ENCODE data around the gene KCNQ5.

The KCNQ5 gene

DNA sequence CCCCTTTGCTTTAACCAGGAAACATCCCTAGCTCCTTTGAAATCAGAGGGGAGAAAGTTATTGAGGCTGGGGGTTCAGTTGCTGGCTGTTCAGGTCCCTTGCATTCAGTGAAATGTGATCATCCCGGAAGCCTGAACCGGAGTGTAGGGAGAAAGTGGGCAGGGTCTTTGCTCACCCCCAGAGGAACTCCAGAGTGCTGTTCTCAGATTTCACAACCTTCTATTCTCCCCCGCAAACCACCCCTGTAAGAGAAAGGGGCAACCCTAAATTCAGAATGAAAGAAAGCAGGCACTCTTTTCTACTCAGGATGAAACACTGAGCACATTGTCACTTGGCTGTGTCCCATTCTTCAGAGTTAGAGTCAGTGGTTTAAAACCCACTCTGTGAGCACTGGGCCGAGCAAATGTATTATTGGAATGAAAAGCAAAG is 463.6 kb downstream of the KCNQ5 start:
- H3K4me1 ChIP-seq (ENCODE audit: insufficient read depth, low read length): no peaks in the 10 kb centered on the region
- no peak overlapping the region for H3K4me3 ChIP-seq (ENCODE audit: low read length)
- H2AFZ ChIP-seq (ENCODE audit: low read depth, low read length): peak overlapping the region; percentile 48
- no peaks in the 10 kb centered on the region for H3K27me3 ChIP-seq (ENCODE audit: insufficient read depth, low read length)
- H3K9me3 ChIP-seq (ENCODE audit: low read length): no peaks in the 10 kb centered on the region
- H3K36me3 ChIP-seq (ENCODE audit: insufficient read depth, low read length): no peaks in the 10 kb centered on the region

DNA sequence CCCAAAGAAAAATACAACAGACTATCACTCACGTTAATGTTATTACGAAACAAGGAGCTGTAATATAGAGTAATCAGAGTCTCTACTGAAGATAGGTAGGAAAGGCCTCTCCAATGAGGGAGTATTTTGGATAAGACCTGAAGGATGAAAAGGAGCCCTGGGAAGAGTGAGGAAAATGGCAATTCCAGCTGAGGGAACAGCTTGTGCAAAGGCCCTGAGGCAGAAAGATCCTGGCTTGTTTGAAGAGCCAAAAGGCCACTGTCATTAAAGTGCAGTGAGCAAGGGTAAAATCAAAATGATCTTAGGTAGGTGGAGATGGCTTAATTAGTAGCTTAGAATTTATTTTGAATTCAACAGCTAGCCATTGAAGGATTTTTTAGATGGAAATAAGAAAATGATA is 464.9 kb downstream of the KCNQ5 start:
- no peaks in the 10 kb centered on the region for H3K4me1 ChIP-seq (ENCODE audit: insufficient read depth, low read length)
- no peaks in the 10 kb centered on the region for H3K36me3 ChIP-seq (ENCODE audit: insufficient read depth, low read length)
- H3K4me3 ChIP-seq (ENCODE audit: low read length): no peak overlapping the region
- no peaks in the 10 kb centered on the region for H3K27me3 ChIP-seq (ENCODE audit: insufficient read depth, low read length)
- no peaks in the 10 kb centered on the region for H3K9me3 ChIP-seq (ENCODE audit: low read length)
- H2AFZ ChIP-seq (ENCODE audit: low read depth, low read length): no peak overlapping the region

DNA sequence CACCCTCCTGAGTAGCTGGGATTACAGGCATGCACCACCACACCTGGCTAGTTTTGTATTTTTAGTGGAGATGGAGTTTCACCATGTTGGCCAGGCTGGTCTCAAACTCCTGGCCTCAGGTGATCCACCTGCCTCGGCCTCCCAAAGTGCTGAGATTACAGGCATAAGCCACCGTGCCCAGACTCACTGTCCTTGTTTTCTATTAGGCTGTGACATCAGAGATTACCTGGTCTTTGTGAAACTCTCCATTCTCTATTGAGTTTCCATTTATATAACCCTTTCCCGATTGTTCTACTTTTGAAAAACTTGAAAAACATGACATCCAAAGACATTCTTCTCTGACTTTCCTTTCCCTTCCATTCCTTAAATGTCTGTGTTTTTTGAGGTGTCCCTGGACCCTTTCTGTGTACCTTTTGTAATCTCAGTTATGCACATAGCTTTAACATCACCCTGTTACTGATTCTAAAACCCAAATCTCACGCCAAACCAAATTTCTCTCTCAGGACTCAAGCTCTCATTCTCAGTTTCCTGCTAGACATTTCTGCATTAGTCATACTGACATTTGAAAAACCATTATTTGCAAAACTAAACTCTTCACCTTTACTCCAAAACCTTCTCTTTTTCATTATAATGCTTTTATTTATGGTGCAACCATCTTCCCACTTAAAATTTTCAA is 466.4 kb downstream of the KCNQ5 start:
- Histone ChIP-seq H3K4me3 (ENCODE audit: low read length) (no peak overlapping the region), H3K4me1 (ENCODE audit: insufficient read depth, low read length) (no peaks in the 10 kb centered on the region), H2AFZ (ENCODE audit: low read depth, low read length) (no peak overlapping the region), H3K9me3 (ENCODE audit: low read length) (no peaks in the 10 kb centered on the region), H3K27me3 (ENCODE audit: insufficient read depth, low read length) (no peaks in the 10 kb centered on the region), H3K36me3 (ENCODE audit: insufficient read depth, low read length) (no peaks in the 10 kb centered on the region)

DNA sequence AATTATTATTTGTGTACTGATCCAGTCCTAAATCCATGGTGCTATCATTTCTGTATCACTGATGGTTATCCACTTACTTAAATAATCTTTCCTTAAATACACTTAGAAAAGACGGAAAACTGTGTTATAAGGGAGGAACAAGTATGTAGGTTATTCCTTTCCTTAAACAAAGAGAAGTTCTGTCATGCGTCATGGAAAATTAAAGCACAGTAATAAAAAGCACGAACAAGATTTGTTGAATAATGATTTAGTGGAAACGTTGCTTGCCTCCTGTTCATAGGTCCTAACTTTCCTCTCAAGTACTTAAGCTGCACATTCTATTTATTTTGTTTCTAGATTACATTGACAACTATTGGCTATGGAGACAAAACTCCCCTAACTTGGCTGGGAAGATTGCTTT is 483.1 kb downstream of the KCNQ5 start:
- no peak overlapping the region for H3K4me3 ChIP-seq (ENCODE audit: low read length)
- no peaks in the 10 kb centered on the region for H3K36me3 ChIP-seq (ENCODE audit: insufficient read depth, low read length)
- H3K4me1 ChIP-seq (ENCODE audit: insufficient read depth, low read length): no peaks in the 10 kb centered on the region
- no peaks in the 10 kb centered on the region for H3K9me3 ChIP-seq (ENCODE audit: low read length)
- no peak overlapping the region for H2AFZ ChIP-seq (ENCODE audit: low read depth, low read length)
- H3K27me3 ChIP-seq (ENCODE audit: insufficient read depth, low read length): no peaks in the 10 kb centered on the region

DNA sequence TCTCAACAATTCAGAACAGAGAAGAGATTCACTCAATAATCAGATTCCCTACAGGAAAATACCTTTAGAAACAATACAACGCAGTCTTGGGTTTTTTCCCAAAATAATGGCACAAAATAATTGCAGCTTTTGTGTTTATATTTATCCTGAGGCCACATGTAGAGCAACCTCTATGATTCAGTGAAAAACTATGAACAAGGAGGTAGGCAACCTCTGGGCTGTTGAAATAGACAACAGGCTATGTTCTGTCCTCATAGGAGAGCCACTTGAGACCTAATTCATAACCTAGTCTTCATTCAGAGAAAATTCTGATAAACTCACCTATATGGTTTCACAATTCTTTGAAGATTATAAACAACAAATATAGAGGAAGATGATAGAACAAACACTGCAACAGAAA is 485.2 kb downstream of the KCNQ5 start:
- Histone ChIP-seq H3K4me1 (ENCODE audit: insufficient read depth, low read length) (no peaks in the 10 kb centered on the region), H3K27me3 (ENCODE audit: insufficient read depth, low read length) (no peaks in the 10 kb centered on the region), H3K36me3 (ENCODE audit: insufficient read depth, low read length) (no peaks in the 10 kb centered on the region), H3K4me3 (ENCODE audit: low read length) (no peak overlapping the region), H3K9me3 (ENCODE audit: low read length) (no peaks in the 10 kb centered on the region), H2AFZ (ENCODE audit: low read depth, low read length) (no peak overlapping the region)

DNA sequence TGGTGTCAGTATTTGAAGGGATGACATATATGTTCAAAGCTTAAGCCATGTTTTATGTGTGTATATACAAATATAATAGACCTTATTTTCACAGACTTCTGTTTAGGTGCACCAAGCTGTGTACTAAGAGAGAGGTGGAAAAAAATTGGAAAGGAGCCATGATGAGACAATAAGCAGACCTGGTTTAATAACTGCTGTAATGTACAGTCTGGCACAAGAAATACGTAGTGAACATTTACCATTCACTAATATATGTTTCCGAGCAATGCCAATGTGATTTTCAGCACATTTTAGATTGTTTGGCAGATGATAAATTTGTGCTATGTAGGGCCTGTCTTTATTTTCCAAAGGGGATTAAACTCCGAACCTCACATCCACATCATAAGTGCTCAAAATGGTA is 487.1 kb downstream of the KCNQ5 start:
- no peaks in the 10 kb centered on the region for H3K4me1 ChIP-seq (ENCODE audit: insufficient read depth, low read length)
- H2AFZ ChIP-seq (ENCODE audit: low read depth, low read length): no peak overlapping the region
- H3K4me3 ChIP-seq (ENCODE audit: low read length): no peak overlapping the region
- H3K36me3 ChIP-seq (ENCODE audit: insufficient read depth, low read length): no peaks in the 10 kb centered on the region
- no peaks in the 10 kb centered on the region for H3K9me3 ChIP-seq (ENCODE audit: low read length)
- no peaks in the 10 kb centered on the region for H3K27me3 ChIP-seq (ENCODE audit: insufficient read depth, low read length)

DNA sequence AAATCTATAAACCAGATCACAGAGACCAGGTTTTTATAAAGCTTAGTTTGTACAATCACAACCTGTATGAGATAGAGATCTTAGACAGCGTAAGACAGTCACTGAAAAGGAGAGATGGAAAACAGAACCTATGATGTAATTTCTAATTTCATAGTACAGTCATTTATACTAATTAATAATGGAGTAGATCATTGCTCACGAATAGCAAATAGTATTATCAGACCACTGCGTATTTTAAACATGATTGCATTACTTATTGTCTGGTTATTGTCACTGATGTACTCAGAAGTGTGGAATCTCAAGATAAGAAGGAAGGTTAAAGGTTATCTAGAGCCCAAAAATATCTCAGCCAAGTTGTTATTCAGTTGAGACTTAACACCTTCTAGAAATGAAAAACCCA is 487.8 kb downstream of the KCNQ5 start:
- H3K36me3 ChIP-seq (ENCODE audit: insufficient read depth, low read length): no peaks in the 10 kb centered on the region

DNA sequence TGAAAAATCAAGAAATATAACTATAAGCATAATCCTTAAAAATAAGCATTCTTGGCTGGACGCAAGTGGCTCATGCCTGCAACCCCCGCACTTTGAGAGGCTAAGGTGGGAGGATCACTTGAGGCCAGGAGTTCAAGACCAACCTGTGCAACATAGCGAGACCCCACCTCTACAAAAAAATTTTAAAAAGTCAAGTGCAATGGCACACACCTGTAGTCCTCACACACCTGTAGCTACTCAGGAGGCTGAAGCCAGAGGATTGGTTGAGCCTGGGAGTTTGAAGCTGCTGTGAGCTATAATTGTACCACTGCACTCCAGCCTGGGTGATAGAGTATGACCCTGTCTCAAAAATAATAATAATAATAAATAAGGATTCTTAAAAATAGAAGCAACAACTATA is 494.5 kb downstream of the KCNQ5 start:
- no peaks in the 10 kb centered on the region for H3K9me3 ChIP-seq (ENCODE audit: low read length)
- no peak overlapping the region for H3K4me3 ChIP-seq (ENCODE audit: low read length)
- H3K4me1 ChIP-seq (ENCODE audit: insufficient read depth, low read length): no peaks in the 10 kb centered on the region
- H2AFZ ChIP-seq (ENCODE audit: low read depth, low read length): no peak overlapping the region
- no peaks in the 10 kb centered on the region for H3K36me3 ChIP-seq (ENCODE audit: insufficient read depth, low read length)
- no peaks in the 10 kb centered on the region for H3K27me3 ChIP-seq (ENCODE audit: insufficient read depth, low read length)

More for the DNA sequence above, 487.8 kb downstream of the KCNQ5 start:
- Histone ChIP-seq H3K27me3 (ENCODE audit: insufficient read depth, low read length) (no peaks in the 10 kb centered on the region), H3K9me3 (ENCODE audit: low read length) (no peaks in the 10 kb centered on the region), H2AFZ (ENCODE audit: low read depth, low read length) (no peak overlapping the region), H3K4me1 (ENCODE audit: insufficient read depth, low read length) (no peaks in the 10 kb centered on the region), H3K4me3 (ENCODE audit: low read length) (no peak overlapping the region)

DNA sequence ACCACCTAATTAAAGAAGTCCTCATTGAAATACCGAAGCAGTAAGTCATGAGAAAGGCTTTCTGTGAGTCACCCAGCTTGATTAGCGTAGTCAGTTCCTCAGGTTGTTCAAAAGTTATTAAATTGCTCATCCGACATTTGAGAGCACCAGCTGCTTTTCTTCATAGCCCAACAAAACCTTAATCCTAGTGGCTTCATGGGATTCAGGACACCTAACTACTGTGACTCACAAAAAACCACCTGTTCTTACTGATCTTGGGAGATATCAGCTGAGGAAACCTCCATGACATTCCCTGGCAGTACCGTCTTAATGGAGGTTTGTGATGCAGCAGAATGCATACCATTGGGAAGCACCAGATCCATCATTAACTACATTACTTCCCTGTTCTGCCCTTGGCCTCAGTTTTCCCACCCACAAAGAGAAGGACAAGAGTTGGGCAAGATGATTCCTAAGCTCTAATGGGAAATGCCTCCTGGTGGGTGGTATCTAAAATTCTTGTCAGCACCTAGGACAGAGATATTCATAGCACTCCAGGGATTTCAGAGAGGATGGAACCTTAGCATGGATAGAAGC is 499.6 kb downstream of the KCNQ5 start:
- Histone ChIP-seq H3K9me3 (ENCODE audit: low read length) (no peaks in the 10 kb centered on the region), H3K27me3 (ENCODE audit: insufficient read depth, low read length) (no peaks in the 10 kb centered on the region), H2AFZ (ENCODE audit: low read depth, low read length) (no peak overlapping the region), H3K4me1 (ENCODE audit: insufficient read depth, low read length) (no peaks in the 10 kb centered on the region), H3K4me3 (ENCODE audit: low read length) (no peak overlapping the region), H3K36me3 (ENCODE audit: insufficient read depth, low read length) (no peaks in the 10 kb centered on the region)

DNA sequence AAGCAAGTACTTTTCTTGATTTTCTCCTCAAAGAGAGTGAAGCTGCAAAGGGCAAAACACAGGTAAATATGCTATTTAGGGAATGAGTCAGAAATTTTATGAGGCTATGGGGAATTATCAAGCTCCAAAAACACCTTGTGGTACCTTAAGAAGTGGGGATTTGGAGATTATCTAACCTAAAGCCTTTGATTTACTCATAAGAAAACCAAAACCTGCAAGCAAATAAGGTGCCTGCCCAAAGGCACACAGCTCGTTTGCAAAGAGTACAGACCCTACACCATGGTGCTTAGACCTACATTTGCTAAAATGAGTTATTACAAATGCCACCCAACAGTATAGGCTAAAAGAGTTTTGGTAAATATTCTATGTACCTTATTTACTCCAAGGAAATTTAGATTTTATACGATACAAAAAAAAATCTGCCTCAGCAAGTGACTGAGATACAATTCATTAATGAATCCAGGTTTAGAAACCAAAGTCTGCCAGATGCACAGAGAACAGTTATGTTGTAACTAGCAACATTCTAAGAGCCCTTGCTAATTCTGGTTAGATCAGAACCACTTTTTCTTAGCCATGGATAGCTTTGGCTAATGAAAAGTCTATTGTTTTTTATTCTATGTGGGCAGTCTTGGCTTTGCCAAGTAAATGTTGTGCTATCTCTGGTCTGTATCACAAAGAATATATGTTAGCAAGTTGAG is 501.9 kb downstream of the KCNQ5 start:
- Histone ChIP-seq H2AFZ (ENCODE audit: low read depth, low read length) (no peak overlapping the region), H3K36me3 (ENCODE audit: insufficient read depth, low read length) (no peaks in the 10 kb centered on the region), H3K4me3 (ENCODE audit: low read length) (no peak overlapping the region), H3K27me3 (ENCODE audit: insufficient read depth, low read length) (no peaks in the 10 kb centered on the region), H3K4me1 (ENCODE audit: insufficient read depth, low read length) (no peaks in the 10 kb centered on the region), H3K9me3 (ENCODE audit: low read length) (no peaks in the 10 kb centered on the region)

DNA sequence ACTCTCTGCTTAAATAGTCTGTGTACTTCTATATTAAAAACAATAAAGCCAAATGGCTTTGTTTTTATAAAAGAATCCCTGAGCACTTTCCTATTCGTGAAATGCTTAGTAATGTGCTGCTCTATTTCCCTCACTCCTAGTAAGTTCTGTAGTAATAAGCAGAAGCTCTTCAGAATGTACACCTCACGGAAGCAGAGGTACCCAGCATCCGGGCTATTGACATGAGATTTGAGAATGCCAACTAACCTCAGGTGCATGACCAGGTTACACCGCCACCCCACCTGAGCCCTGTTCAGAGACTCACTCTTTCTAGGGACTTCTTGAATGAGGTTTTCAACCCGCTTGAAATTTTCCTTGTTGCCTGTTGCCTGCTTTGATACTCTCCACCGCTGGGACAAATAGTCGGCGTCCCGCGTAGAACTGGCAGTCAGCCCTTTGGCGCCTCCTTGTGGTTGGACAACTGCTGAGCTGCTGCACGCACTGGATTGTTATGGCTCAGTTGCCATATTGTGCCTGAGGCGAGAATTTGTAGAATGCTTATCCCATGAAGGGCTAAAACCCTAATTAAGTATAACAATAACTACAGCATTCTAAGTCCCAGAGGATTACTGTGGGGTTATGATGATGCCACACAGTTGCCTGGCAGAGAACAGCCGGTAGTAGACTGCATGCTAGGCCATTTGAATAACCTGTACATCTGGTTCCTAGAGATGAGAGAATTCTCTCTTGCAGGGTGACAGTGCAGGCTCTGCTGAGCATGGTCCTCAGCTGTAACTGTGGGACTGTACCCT is 508.0 kb downstream of the KCNQ5 start:
- no peak overlapping the region for H3K4me3 ChIP-seq (ENCODE audit: low read length)
- no peak overlapping the region for H2AFZ ChIP-seq (ENCODE audit: low read depth, low read length)
- no peaks in the 10 kb centered on the region for H3K9me3 ChIP-seq (ENCODE audit: low read length)
- H3K36me3 ChIP-seq (ENCODE audit: insufficient read depth, low read length): no peaks in the 10 kb centered on the region
- H3K4me1 ChIP-seq (ENCODE audit: insufficient read depth, low read length): no peaks in the 10 kb centered on the region
- no peaks in the 10 kb centered on the region for H3K27me3 ChIP-seq (ENCODE audit: insufficient read depth, low read length)

DNA sequence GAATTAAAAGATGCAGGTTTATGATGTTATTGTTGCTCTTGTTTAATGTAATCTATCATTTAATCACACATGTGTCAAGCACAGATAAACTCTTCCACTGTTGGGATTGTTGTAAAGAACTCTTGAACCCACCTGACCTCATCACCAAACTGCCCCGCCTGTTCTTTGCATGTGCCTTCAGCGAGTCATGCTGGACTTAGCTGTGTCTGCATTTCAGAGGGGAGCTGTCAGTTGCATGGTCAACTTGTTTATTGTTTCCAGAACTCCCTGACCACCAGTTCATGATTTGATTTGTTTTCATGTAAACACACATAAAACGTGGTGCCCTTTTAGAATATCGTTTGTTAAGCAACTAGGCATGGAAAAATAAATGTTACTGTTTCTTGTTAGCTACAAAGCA is 509.8 kb downstream of the KCNQ5 start:
- Histone ChIP-seq H3K36me3 (ENCODE audit: insufficient read depth, low read length) (no peaks in the 10 kb centered on the region), H3K4me1 (ENCODE audit: insufficient read depth, low read length) (no peaks in the 10 kb centered on the region), H3K9me3 (ENCODE audit: low read length) (no peaks in the 10 kb centered on the region), H2AFZ (ENCODE audit: low read depth, low read length) (no peak overlapping the region), H3K27me3 (ENCODE audit: insufficient read depth, low read length) (no peaks in the 10 kb centered on the region), H3K4me3 (ENCODE audit: low read length) (no peak overlapping the region)

DNA sequence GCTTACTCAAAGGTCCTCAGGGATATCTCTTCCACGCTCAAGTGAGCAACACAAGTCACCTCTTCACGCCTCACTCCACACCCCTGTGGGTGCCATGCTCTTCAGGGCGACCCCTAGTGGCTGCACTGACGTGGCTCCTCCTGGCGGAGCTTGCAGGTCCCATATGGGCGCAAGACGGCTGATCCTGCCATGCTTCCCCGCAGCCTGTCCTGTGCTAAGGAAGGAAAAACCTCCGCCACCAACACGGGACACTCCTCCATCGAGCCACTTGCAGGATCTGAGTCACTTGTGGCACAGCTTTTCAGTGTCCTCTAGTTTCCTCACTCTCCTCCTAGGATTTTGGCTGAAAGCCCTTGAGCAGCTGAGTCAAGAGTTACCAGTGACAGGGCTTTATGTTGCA is 512.7 kb downstream of the KCNQ5 start:
- H3K36me3 ChIP-seq (ENCODE audit: insufficient read depth, low read length): no peaks in the 10 kb centered on the region
- H3K27me3 ChIP-seq (ENCODE audit: insufficient read depth, low read length): no peaks in the 10 kb centered on the region
- no peaks in the 10 kb centered on the region for H3K9me3 ChIP-seq (ENCODE audit: low read length)
- no peaks in the 10 kb centered on the region for H3K4me1 ChIP-seq (ENCODE audit: insufficient read depth, low read length)
- H2AFZ ChIP-seq (ENCODE audit: low read depth, low read length): no peak overlapping the region
- H3K4me3 ChIP-seq (ENCODE audit: low read length): no peak overlapping the region

Measured in neuron (in vitro differentiated cells).